Left cardiac atrium (tissue), 4 donors: ENCODE measurements around the gene F5. TPM values are rescaled to one million over a fixed set of nuclear protein-coding genes. Genes with fewer than 3 reads are reported as not detected.
"Not testable (repeated sequence)": the region's sequence is repeated elsewhere in the genome, so short reads cannot be mapped to it uniquely, and the experiment has no call there.

Experiments
- ATAC-seq, 2 donors: fragments of 200-7000 bp; cut with Tn5 transposase; one replicate each; pipeline ENCODE4 v1.9.1; 2020; ENCODE audit warnings: mild to moderate bottlenecking in 2 of 2, moderate library complexity in 2 of 2
- DNase-seq: peaks from one replicate; pipeline ENCODE4 v3.0.0-alpha.2; 2020
- intact Hi-C, 2 donors: fragments of 100-400 bp; cut with DNase I; formaldehyde crosslinking; loops; one replicate each; pipeline versions ENCODE4 v1.14.1 to v1.15.1; 2022 to 2023
- total RNA-seq, 2 donors: library from RNA; stranded (reverse); fragmentation: NEBNext Ultra II Directional; extraction: Animal tissue kit (Norgen Biotek cat#: 25700); gene quantifications; one replicate each; pipeline ENCODE4 v1.2.1, GENCODE V29; 2021
- donor health status: DM: no; HTN: yes; CAD: no.
- donor health status: DM: no; HTN: yes; CAD: no; lungs with severe emphysema.
- donor health status: DM: yes; HTN: yes; CAD: no.
- donor health status: Dilated cardiomyopathy.

Gene F5
- total RNA-seq, 2 donors from 2014 or later = 17.8 to 20.9 TPM

GRCh38 chr1:169557131-169557530 lies 29.1 kb downstream of the F5 start:
- DNase-seq (no peak), ATAC-seq (no peak)
- intact Hi-C loops = no loop called here

GRCh38 chr1:169550294-169550693 lies 36.0 kb downstream of the F5 start:
- no peak for DNase-seq
- intact Hi-C loops = loop anchor here in 1 of 2 donors (5.0 kb wide), 2 partner anchors 162 to 257 kb away; partner anchors contain the start of gene SELL
- ATAC-seq = peak in 1 of 2 donors; percentile 70

- ATAC-seq (no peak), DNase-seq (no peak)
- intact Hi-C loops = loop anchor here in 1 of 2 donors (5.0 kb wide), 2 partner anchors 81 to 1206 kb away; no protein-coding TSS in a partner anchor
These were observed 38.0 kb downstream of the F5 start for GRCh38 chr1:169548282-169548681.

GRCh38 chr1:169546087-169546995 lies 39.9 kb downstream of the F5 start:
- peak; percentile 27 for DNase-seq
- peak; percentile 81 to 86 for ATAC-seq
- intact Hi-C loops = loop anchor here in 1 of 2 donors (5.0 kb wide), 2 partner anchors 79 to 1204 kb away; no protein-coding TSS in a partner anchor

- intact Hi-C loops = loop anchor here in 1 of 2 donors (5.0 kb wide), 2 partner anchors 78 to 1203 kb away; no protein-coding TSS in a partner anchor
- DNase-seq (no peak), ATAC-seq (no peak)
These were observed 40.8 kb downstream of the F5 start for GRCh38 chr1:169545472-169545871.

GRCh38 chr1:169538998-169539871 lies 47.0 kb downstream of the F5 start:
- intact Hi-C loops = no loop called here

GRCh38 chr1:169534653-169535052 lies 51.6 kb downstream of the F5 start:
- DNase-seq (no peak), ATAC-seq (no peak)
- intact Hi-C loops = no loop called here

More at GRCh38 chr1:169538998-169539871, 47.0 kb downstream of the F5 start:
- DNase-seq (no peak), ATAC-seq (peak in 1 of 2 donors; percentile 70)

- ATAC-seq, intact Hi-C loops, DNase-seq: not testable (repeated sequence)
These were observed 52.6 kb downstream of the F5 start for GRCh38 chr1:169533528-169534190.

GRCh38 chr1:169530448-169530847 lies 55.8 kb downstream of the F5 start:
- intact Hi-C loops = no loop called here
- ATAC-seq = no peak
- no peak for DNase-seq

- intact Hi-C loops = no loop called here
- ATAC-seq = peak in 1 of 2 donors; percentile 38
- no peak for DNase-seq
These were observed 57.1 kb downstream of the F5 start for GRCh38 chr1:169529068-169529642.

- no peak for DNase-seq
- intact Hi-C loops = no loop called here
- peak in 1 of 2 donors; percentile 22 for ATAC-seq
These were observed 57.8 kb downstream of the F5 start for GRCh38 chr1:169528215-169529067.

- intact Hi-C loops = no loop called here
- ATAC-seq (no peak), DNase-seq (no peak)
These were observed 58.6 kb downstream of the F5 start for GRCh38 chr1:169527451-169528214.

- intact Hi-C loops = no loop called here
- no peak for ATAC-seq
- DNase-seq = no peak
These were observed 59.3 kb downstream of the F5 start for GRCh38 chr1:169527001-169527400.

GRCh38 chr1:169526120-169526832 lies 60.0 kb downstream of the F5 start:
- ATAC-seq (no peak), DNase-seq (no peak)
- intact Hi-C loops = no loop called here

- ATAC-seq = no peak
- intact Hi-C loops = no loop called here
- no peak for DNase-seq
These were observed 60.9 kb downstream of the F5 start for GRCh38 chr1:169525391-169525790.

- ATAC-seq = no peak
- DNase-seq = no peak
- intact Hi-C loops = no loop called here
These were observed 62.4 kb downstream of the F5 start for GRCh38 chr1:169523904-169524303.
